Measurements from ENCODE around the gene PHACTR4. TPM values are rescaled to one million over a fixed set of nuclear protein-coding genes. Genes with fewer than 3 reads are reported as not detected.

PHACTR4 gene
- total RNA-seq, 6 donors from 2014 or later, result 28.8 to 38.7 (median 33.9) TPM

DNA sequence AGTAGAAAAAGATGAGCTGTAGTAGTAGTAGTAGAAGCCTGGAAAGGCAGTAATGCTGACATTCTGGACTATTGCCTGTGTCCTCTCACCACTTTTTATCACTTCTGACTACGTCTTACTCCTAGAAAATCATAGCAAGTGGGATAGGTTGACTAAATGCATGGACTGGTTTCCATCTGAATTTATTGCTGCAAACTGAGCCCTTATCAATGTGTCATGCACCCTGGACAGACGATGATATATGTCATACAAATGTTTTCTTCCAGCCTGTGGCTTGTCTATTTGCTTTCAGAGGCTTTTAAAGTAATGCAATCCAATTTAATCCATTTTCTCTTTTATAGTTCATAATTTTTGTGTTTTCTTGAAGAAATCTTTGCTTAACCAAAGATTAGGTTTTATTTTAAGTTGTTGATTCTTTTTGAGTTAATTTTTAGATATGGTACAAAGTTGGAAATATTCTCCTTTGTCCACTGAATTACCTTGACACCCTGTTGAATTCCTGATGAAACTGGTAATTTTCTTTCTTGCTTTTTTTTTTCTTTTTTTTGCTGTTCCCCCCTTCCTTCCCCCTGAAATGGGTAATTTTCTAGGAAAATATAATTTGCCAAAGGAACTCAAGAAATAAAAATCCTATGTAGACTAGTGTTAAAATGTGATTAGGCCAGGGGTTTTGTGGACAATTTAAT lies 47.1 kb downstream of the PHACTR4 start:
- Histone ChIP-seq H3K27ac (no peak overlapping the region), H3K4me3 (no peak overlapping the region), H3K4me1 (peaks cover 0 to 10% (median 3%) of the 10 kb centered on the region in 4 donors), H3K27me3 (no peaks in the 10 kb centered on the region), H3K36me3 (no peaks in the 10 kb centered on the region), H3K9me3 (no peaks in the 10 kb centered on the region)
- TF ChIP-seq EP300 (IDR thresholded peaks at IDR 0.05) (no peak), POLR2A (IDR thresholded peaks at IDR 0.05) (no peak), POLR2AphosphoS5 (IDR thresholded peaks at IDR 0.05) (no peak)
- TF ChIP-seq, protein P1, sequence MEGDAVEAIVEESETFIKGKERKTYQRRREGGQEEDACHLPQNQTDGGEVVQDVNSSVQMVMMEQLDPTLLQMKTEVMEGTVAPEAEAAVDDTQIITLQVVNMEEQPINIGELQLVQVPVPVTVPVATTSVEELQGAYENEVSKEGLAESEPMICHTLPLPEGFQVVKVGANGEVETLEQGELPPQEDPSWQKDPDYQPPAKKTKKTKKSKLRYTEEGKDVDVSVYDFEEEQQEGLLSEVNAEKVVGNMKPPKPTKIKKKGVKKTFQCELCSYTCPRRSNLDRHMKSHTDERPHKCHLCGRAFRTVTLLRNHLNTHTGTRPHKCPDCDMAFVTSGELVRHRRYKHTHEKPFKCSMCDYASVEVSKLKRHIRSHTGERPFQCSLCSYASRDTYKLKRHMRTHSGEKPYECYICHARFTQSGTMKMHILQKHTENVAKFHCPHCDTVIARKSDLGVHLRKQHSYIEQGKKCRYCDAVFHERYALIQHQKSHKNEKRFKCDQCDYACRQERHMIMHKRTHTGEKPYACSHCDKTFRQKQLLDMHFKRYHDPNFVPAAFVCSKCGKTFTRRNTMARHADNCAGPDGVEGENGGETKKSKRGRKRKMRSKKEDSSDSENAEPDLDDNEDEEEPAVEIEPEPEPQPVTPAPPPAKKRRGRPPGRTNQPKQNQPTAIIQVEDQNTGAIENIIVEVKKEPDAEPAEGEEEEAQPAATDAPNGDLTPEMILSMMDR (IDR thresholded peaks at IDR 0.05), result no peak
- 73 to 78% methylated on average over 2 of the region's 2 CpGs for WGBS, 2 donors
- ATAC-seq (ENCODE audit: low FRiP score in 2 of 2) (no peak), DNase-seq (no peak)

DNA sequence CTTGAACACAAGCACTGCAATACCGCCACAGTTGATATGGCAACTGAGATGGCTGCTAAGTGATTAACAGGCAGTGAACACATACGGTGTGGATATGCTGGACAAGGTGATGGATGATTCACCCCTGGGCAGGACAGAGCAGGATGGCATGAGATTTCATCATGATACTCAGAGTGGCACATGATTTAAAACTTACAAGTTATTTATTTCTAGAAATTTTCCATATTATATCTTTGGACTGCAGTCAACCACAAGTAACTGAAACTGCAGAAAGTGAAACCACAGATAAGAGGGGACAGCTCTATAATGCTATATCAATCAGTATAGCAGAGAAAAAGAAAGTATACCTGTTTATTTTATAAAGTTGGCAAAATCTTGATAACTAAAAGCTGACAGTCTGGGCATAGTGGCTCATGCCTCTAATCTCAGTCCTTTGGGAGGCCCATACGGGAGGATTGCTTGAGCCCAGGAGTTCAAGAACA lies 47.9 kb downstream of the PHACTR4 start:
- peak overlapping the region in 3 of 4 donors; percentile 16 to 32 (median 17) for H3K27ac ChIP-seq
- no peaks in the 10 kb centered on the region for H3K27me3 ChIP-seq
- H3K36me3 ChIP-seq, result no peaks in the 10 kb centered on the region
- no peak for ATAC-seq (ENCODE audit: low FRiP score in 2 of 2)
- peaks cover 0 to 10% (median 3%) of the 10 kb centered on the region in 4 donors for H3K4me1 ChIP-seq
- peak overlapping the region in 1 of 4 donors; percentile 18 for H3K4me3 ChIP-seq
- 41 to 52% methylated on average over 3 of the region's 3 CpGs for WGBS, 2 donors
- H3K9me3 ChIP-seq, result no peaks in the 10 kb centered on the region
- TF ChIP-seq, protein P1 (IDR thresholded peaks at IDR 0.05), result no peak
- TF ChIP-seq POLR2AphosphoS5 (IDR thresholded peaks at IDR 0.05) (no peak), POLR2A (IDR thresholded peaks at IDR 0.05) (no peak), EP300 (IDR thresholded peaks at IDR 0.05) (no peak)
- DNase-seq, result no peak

DNA sequence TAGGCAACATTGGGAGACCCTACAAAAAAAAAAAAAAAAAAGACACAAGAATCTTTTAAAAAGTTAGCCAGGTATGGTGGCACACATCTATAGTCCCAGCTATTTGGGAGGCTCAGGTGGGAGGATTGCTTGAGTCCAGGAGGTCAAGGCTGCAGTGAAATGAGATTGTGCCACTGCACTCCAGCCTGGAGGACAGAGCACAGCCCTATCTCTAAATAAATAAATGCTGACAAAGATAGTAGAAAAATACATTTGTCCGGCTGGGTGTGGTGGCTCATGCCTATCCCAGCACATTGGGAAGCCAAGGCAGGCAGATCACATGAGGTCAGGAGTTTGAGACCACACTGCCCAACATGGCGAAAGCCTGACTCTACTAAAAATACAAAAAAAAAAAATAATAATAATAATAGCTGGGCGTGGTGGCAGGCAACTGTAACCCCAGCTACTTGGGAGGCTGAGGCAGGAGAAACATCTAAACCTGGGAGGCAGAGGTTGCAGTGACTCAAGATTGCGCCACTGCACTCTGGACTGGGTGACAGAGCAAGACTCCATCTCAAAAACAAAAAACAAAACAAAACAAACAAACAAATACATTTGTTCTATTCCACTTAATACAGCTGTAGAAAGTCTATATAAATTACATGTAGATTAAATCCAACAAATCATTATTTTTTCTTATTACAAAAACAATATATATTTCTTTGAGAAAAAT lies 48.5 kb downstream of the PHACTR4 start:
- Histone ChIP-seq H3K27ac (peak overlapping the region in 2 of 4 donors; percentile 16 to 17), H3K9me3 (no peaks in the 10 kb centered on the region), H3K4me3 (peak overlapping the region in 1 of 4 donors; percentile 18), H3K4me1 (peaks cover 0 to 10% (median 3%) of the 10 kb centered on the region in 4 donors), H3K36me3 (no peaks in the 10 kb centered on the region), H3K27me3 (no peaks in the 10 kb centered on the region)
- 87 to 90% methylated on average over 4 of the region's 4 CpGs for WGBS, 2 donors
- no peak for DNase-seq
- TF ChIP-seq, protein P1 (IDR thresholded peaks at IDR 0.05), result no peak
- TF ChIP-seq POLR2A (IDR thresholded peaks at IDR 0.05) (no peak), EP300 (IDR thresholded peaks at IDR 0.05) (no peak), POLR2AphosphoS5 (IDR thresholded peaks at IDR 0.05) (no peak)
- no peak for ATAC-seq (ENCODE audit: low FRiP score in 2 of 2)

DNA sequence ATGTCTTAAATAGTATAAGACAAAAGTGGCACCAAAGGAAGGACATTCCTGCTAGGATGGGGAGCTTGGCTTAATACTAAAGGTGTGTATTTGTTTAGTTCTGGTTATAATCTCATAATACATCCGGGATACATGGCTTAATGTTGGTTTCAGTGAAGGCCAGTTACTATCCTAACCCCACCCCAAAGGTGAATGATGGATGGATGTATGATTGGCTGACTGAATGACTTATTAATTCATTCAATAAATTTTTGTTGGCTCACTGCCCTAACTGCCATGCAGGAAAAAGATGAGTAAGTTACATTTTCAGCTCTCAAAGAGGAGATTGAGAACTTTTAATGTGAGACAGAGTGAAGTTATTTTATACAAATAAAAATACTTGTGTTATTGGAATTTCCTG lies 52.2 kb downstream of the PHACTR4 start:
- no peaks in the 10 kb centered on the region for H3K27me3 ChIP-seq
- no peak for ATAC-seq (ENCODE audit: low FRiP score in 2 of 2)

More for the DNA sequence above, 52.2 kb downstream of the PHACTR4 start:
- H3K9me3 ChIP-seq, result no peaks in the 10 kb centered on the region
- no peak for DNase-seq
- no peak for TF ChIP-seq POLR2AphosphoS5 (IDR thresholded peaks at IDR 0.05)
- TF ChIP-seq, protein P1 (IDR thresholded peaks at IDR 0.05), result no peak
- TF ChIP-seq EP300 (IDR thresholded peaks at IDR 0.05), result no peak
- TF ChIP-seq POLR2A (IDR thresholded peaks at IDR 0.05), result no peak
- peaks cover 0 to 10% (median 3%) of the 10 kb centered on the region in 4 donors for H3K4me1 ChIP-seq
- WGBS, 2 donors, result 75 to 91% methylated on average over 1 of the region's 1 CpG
- H3K27ac ChIP-seq, result no peak overlapping the region
- no peak overlapping the region for H3K4me3 ChIP-seq
- peaks cover 0 to 8% (median 0%) of the 10 kb centered on the region in 4 donors for H3K36me3 ChIP-seq
